Loucy (cell line): ENCODE measurements around the gene PITPNC1.

Experiments used
- CTCF ChIP-seq: fragments of 200-600 bp; sonication (generic); conservative IDR thresholded peaks from 2 replicates; pipeline ENCODE4 v1.5.1; 2014; ENCODE audit warnings: mild to moderate bottlenecking, antibody characterized with exemption, low read length
- EZH2phosphoT487 ChIP-seq: fragments of 200-600 bp; IDR thresholded peaks from 2 replicates; pipeline ENCODE4 v1.6.1; 2018; ENCODE audit warnings: antibody characterized with exemption, mild to moderate bottlenecking, moderate library complexity, borderline replicate concordance

GRCh38 chr17:67517325-67517724 is 140.2 kb downstream of the PITPNC1 start:
- no peak for TF ChIP-seq CTCF
- no peak for TF ChIP-seq EZH2phosphoT487
